Fibroblast of villous mesenchyme (primary cell): Measurements from ENCODE around the gene KDM4C. TPM values are rescaled to one million over a fixed set of nuclear protein-coding genes. Genes with fewer than 3 reads are reported as not detected.
A peak's percentile ranks its signal among the peaks of the same experiment; 100 is the strongest.

Experiments
- DNase-seq: peaks from one replicate; pipeline ENCODE4 v3.0.0-alpha.2; 2010; ENCODE audit warnings: low read depth
- H3K4me3 ChIP-seq: 2 replicates; pipeline ENCODE4 v1.5.1; 2011; ENCODE audit warnings: low read depth, mild to moderate bottlenecking, low read length
- CTCF ChIP-seq: IDR thresholded peaks from 2 replicates; pipeline ENCODE4 v1.5.1; 2012; ENCODE audit warnings: low read depth, mild to moderate bottlenecking, low read length; ENCODE audit not compliant: insufficient read depth
- total RNA-seq: library from RNA; depleted of rRNA; stranded (reverse); fragments of >200 nt; gene quantifications from 2 replicates; pipeline ENCODE4 v1.2.3, GENCODE V29; 2012

The KDM4C gene
- total RNA-seq, 1 donor: 31.1 TPM

GRCh38 chr9:6930827-6931226 is 173.1 kb downstream of the KDM4C start:
- TF ChIP-seq CTCF: no peak
- DNase-seq: peak; percentile 28
- H3K4me3 ChIP-seq: no peak overlapping the region

- no peak overlapping the region for H3K4me3 ChIP-seq
- DNase-seq: peak; percentile 33
- no peak for TF ChIP-seq CTCF
These were observed 174.1 kb downstream of the KDM4C start for GRCh38 chr9:6931913-6932312.

GRCh38 chr9:6936103-6936502 is 178.3 kb downstream of the KDM4C start:
- no peak for DNase-seq
- H3K4me3 ChIP-seq: no peak overlapping the region
- TF ChIP-seq CTCF: no peak

GRCh38 chr9:6937209-6937608 is 179.4 kb downstream of the KDM4C start:
- no peak overlapping the region for H3K4me3 ChIP-seq
- TF ChIP-seq CTCF: no peak
- no peak for DNase-seq

GRCh38 chr9:6938447-6938846 is 180.7 kb downstream of the KDM4C start:
- peak overlapping the region; percentile 10 for H3K4me3 ChIP-seq
- peak; percentile 98 for DNase-seq
- TF ChIP-seq CTCF: no peak

- TF ChIP-seq CTCF: no peak
- no peak for DNase-seq
- H3K4me3 ChIP-seq: no peak overlapping the region
These were observed 181.1 kb downstream of the KDM4C start for GRCh38 chr9:6938873-6939272.

- no peak for DNase-seq
- TF ChIP-seq CTCF: no peak
- H3K4me3 ChIP-seq: no peak overlapping the region
These were observed 183.7 kb downstream of the KDM4C start for GRCh38 chr9:6941501-6941900.
